Left cardiac atrium (tissue), 2 donors: ENCODE data around the gene EIF3I. TPM values are rescaled to one million over a fixed set of nuclear protein-coding genes. Genes with fewer than 3 reads are reported as not detected.

Source experiments
- total RNA-seq, 2 donors: library from RNA; stranded (reverse); fragmentation: NEBNext Ultra II Directional; extraction: Animal tissue kit (Norgen Biotek cat#: 25700); gene quantifications; one replicate each; pipeline ENCODE4 v1.2.1, GENCODE V29; 2021
- donor health status: DM: no; HTN: yes; CAD: no; lungs with severe emphysema.
- donor health status: DM: yes; HTN: yes; CAD: no.

Gene EIF3I
- total RNA-seq, 2 donors from 2014 or later, result 95.1 to 110 TPM

Other genes with a start within 250 kb of the EIF3I start
- gene KHDRBS1, start 208.5 kb upstream of the EIF3I start, total RNA-seq, result 10 to 100 TPM; 57.2 to 76.6 TPM
- gene TMEM39B, start 149.5 kb upstream of the EIF3I start, total RNA-seq, result 1 to 10 TPM; 8.2 to 9.5 TPM
- 10 to 100 TPM; 59.3 to 73.3 TPM for gene KPNA6, start 114.4 kb upstream of the EIF3I start, total RNA-seq
- 10 to 100 TPM; 20.3 to 35.6 TPM for gene TXLNA, start 42.7 kb upstream of the EIF3I start, total RNA-seq
- gene CCDC28B, start 21.8 kb upstream of the EIF3I start, total RNA-seq, result 10 to 100 TPM in 1 of 2 donors, 1 to 10 TPM in 1; 7.5 to 13.8 TPM
- under 1 TPM; 0.76 to 0.97 TPM for gene IQCC, start 16.7 kb upstream of the EIF3I start, total RNA-seq
- not detected for gene DCDC2B, start 13.3 kb upstream of the EIF3I start, total RNA-seq
- gene TMEM234, start 54 bp upstream of the EIF3I start, total RNA-seq, result 1 to 10 TPM; 8.8 to 9.9 TPM
- gene FAM167B, start 24.8 kb downstream of the EIF3I start, total RNA-seq, result 1 to 10 TPM; 5.5 to 9.8 TPM
- 1 to 10 TPM; 1.2 to 2.6 TPM for gene LCK, start 28.9 kb downstream of the EIF3I start, total RNA-seq
- 10 to 100 TPM; 34.8 to 34.9 TPM for gene HDAC1, start 69.7 kb downstream of the EIF3I start, total RNA-seq
- gene MARCKSL1, start 113.8 kb downstream of the EIF3I start, total RNA-seq, result 10 to 100 TPM; 34.5 to 53.9 TPM
- 1 to 10 TPM; 1.8 to 2.6 TPM for gene FAM229A, start 140.1 kb downstream of the EIF3I start, total RNA-seq
- under 1 TPM; 0.44 to 0.79 TPM for gene TSSK3, start 140.1 kb downstream of the EIF3I start, total RNA-seq
- gene BSDC1, start 172.0 kb downstream of the EIF3I start, total RNA-seq, result 10 to 100 TPM; 42.2 to 43.8 TPM
- gene ZBTB8B, start 242.7 kb downstream of the EIF3I start, total RNA-seq, result under 1 TPM in 1 of 2 donors, not detected in 1; 0.03 TPM